IMR-90 (cell line): Measurements from ENCODE around the gene PLA2G4F. TPM values are rescaled to one million over a fixed set of nuclear protein-coding genes. Genes with fewer than 3 reads are reported as not detected.

Source experiments
- ATAC-seq: fragments of 200-7000 bp; cut with Tn5 transposase; 2 replicates; pipeline ENCODE4 v1.9.1; 2020; ENCODE audit warnings: low read depth, mild to moderate bottlenecking, moderate library complexity
- BruUV-seq: library from RNA; stranded (reverse); fragments of 400-500 nt; replicated peaks from 2 replicates; lab custom pipeline; 2021; lab: Mats Ljungman, UMichigan
- CTCF ChIA-PET: fragments of 300-600 bp; formaldehyde crosslinking; extraction: SDS; loops from one replicate; lab custom pipeline; 2021; ENCODE audit warnings: antibody characterized with exemption; lab: Yijun Ruan, JAX
- POLR2A ChIA-PET: fragments of 300-600 bp; sonication (Branson Sonifier 250); formaldehyde crosslinking; loops from one replicate; lab custom pipeline; 2022; ENCODE audit warnings: antibody characterized with exemption; ENCODE audit not compliant: unreplicated experiment; lab: Charles Lee
- DNase-seq: peaks from one replicate; pipeline ENCODE4 v3.0.0; 2013
- H2AFZ ChIP-seq: replicated peaks from 2 replicates; pipeline ENCODE3; 2013; ENCODE audit warnings: low read length, mild to moderate bottlenecking; ENCODE audit not compliant: poor library complexity
- H2AK5ac ChIP-seq: 2 replicates; pipeline ENCODE4 v1.6.1; 2013; ENCODE audit warnings: low read depth, low read length, inconsistent platforms
- H2AK9ac ChIP-seq: replicated peaks from 2 replicates; pipeline ENCODE3; 2013; ENCODE audit warnings: mild to moderate bottlenecking, low read depth, low read length, moderate library complexity; ENCODE audit not compliant: poor library complexity
- H2BK120ac ChIP-seq: 2 replicates; pipeline ENCODE4 v1.6.1; 2013; ENCODE audit warnings: low read depth, low read length, inconsistent platforms
- H2BK15ac ChIP-seq: 3 replicates; pipeline ENCODE4 v1.6.1; 2013; ENCODE audit warnings: low read depth, low read length, inconsistent platforms
- H2BK20ac ChIP-seq: 2 replicates; pipeline ENCODE4 v1.6.1; 2013; ENCODE audit warnings: low read depth, mild to moderate bottlenecking, inconsistent platforms, low read length, moderate library complexity
- H2BK5ac ChIP-seq: 2 replicates; pipeline ENCODE4 v1.6.1; 2013; ENCODE audit warnings: mild to moderate bottlenecking, low read depth, low read length, inconsistent platforms; ENCODE audit not compliant: poor library complexity, severe bottlenecking
- H3K14ac ChIP-seq: replicated peaks from 2 replicates; pipeline ENCODE4 v1.6.1; 2013; ENCODE audit warnings: low read depth, low read length, inconsistent platforms
- H3K18ac ChIP-seq: 2 replicates; pipeline ENCODE4 v1.6.1; 2013; ENCODE audit warnings: low read depth, low read length, control low read depth
- H3K23ac ChIP-seq: 2 replicates; pipeline ENCODE4 v1.6.1; 2013; ENCODE audit warnings: low read depth, low read length, inconsistent platforms
- H3K27ac ChIP-seq: 2 replicates; pipeline ENCODE4 v1.5.1; 2013; ENCODE audit warnings: mild to moderate bottlenecking, control low read depth, low read length; ENCODE audit not compliant: insufficient read depth
- H3K27me3 ChIP-seq: 2 replicates; pipeline ENCODE4 v1.6.1; 2013; ENCODE audit warnings: low read length; ENCODE audit not compliant: control insufficient read depth, insufficient read depth
- H3K36me3 ChIP-seq: 2 replicates; pipeline ENCODE4 v1.6.1; 2013; ENCODE audit warnings: low read length, mixed read lengths; ENCODE audit not compliant: control insufficient read depth, insufficient read depth
- H3K4ac ChIP-seq: 2 replicates; pipeline ENCODE4 v1.6.1; 2013; ENCODE audit warnings: low read depth, low read length, inconsistent platforms
- H3K4me1 ChIP-seq: 2 replicates; pipeline ENCODE4 v1.6.1; 2013; ENCODE audit warnings: low read length, mixed read lengths; ENCODE audit not compliant: control insufficient read depth, insufficient read depth
- H3K4me2 ChIP-seq: 2 replicates; pipeline ENCODE4 v1.6.1; 2013; ENCODE audit warnings: low read depth, mild to moderate bottlenecking, control low read depth, low read length, moderate library complexity
- H3K4me3 ChIP-seq: 2 replicates; pipeline ENCODE4 v1.5.1; 2013; ENCODE audit warnings: low read depth, mild to moderate bottlenecking, control low read depth, low read length, moderate library complexity; ENCODE audit not compliant: insufficient read depth
- H3K56ac ChIP-seq: 2 replicates; pipeline ENCODE4 v1.6.1; 2013; ENCODE audit warnings: low read length, inconsistent platforms; ENCODE audit not compliant: insufficient read depth; ENCODE audit errors: extremely low read depth
- H3K79me1 ChIP-seq, 2 experiments: 2 replicates each; pipeline ENCODE4 v1.6.1; 2013; ENCODE audit warnings: low read length in 2 of 2, inconsistent platforms in 1 of 2, low read depth in 1 of 2
- H3K9ac ChIP-seq: 2 replicates; pipeline ENCODE4 v1.6.1; 2013; ENCODE audit warnings: low read depth, low read length, control low read depth
- H3K9me1 ChIP-seq: 2 replicates; pipeline ENCODE4 v1.6.1; 2013; ENCODE audit warnings: low read length, inconsistent platforms; ENCODE audit not compliant: insufficient read depth
- H3K9me3 ChIP-seq: 2 replicates; pipeline ENCODE4 v1.6.1; 2013; ENCODE audit warnings: low read length; ENCODE audit not compliant: control insufficient read depth, insufficient read depth
- H4K20me1 ChIP-seq: 2 replicates; pipeline ENCODE4 v1.6.1; 2013; ENCODE audit warnings: low read length, inconsistent platforms; ENCODE audit not compliant: insufficient read depth
- H4K5ac ChIP-seq: 2 replicates; pipeline ENCODE4 v1.6.1; 2013; ENCODE audit warnings: mild to moderate bottlenecking, low read depth, low read length, control low read depth
- H4K8ac ChIP-seq, 2 experiments: 2 replicates each; pipeline ENCODE4 v1.6.1; 2013; ENCODE audit warnings: low read depth in 2 of 2, low read length in 2 of 2, control low read depth in 1 of 2, inconsistent platforms in 1 of 2
- H4K91ac ChIP-seq: 2 replicates; pipeline ENCODE4 v1.6.1; 2013; ENCODE audit warnings: low read depth, low read length, inconsistent platforms; ENCODE audit not compliant: insufficient read depth
- RFX5 ChIP-seq: IDR thresholded peaks from 2 replicates; pipeline ENCODE4 v1.8.0; 2012; ENCODE audit warnings: low read depth, mild to moderate bottlenecking, low read length, moderate library complexity
- WGBS, 2 experiments: methylation state at CpG; one replicate each; pipeline versions ENCODE4 v1.1.5 to v1.1.7; 2013; ENCODE audit warnings: missing lambda C conversion rate in 2 of 2; ENCODE audit not compliant: insufficient read length in 1 of 2; ENCODE audit errors: extremely low coverage in 2 of 2; 5-methylcytosine and 5-hydroxymethylcytosine counted together
- dilution Hi-C: fragments of 300-500 bp; cut with HindIII; formaldehyde crosslinking; loops from one replicate; pipeline ENCODE4 v1.14.3; 2018; ENCODE audit warnings: low sequenced_read_pairs; ENCODE audit not compliant: unreplicated experiment
- in situ Hi-C: fragments of 300-500 bp; cut with MboI; formaldehyde crosslinking; loops from 3 replicates; pipeline ENCODE4 v1.14.3; 2019; ENCODE audit warnings: low sequenced_read_pairs, inconsistent platforms, mixed read lengths
- intact Hi-C: fragments of 100-400 bp; cut with micrococcal nuclease; formaldehyde crosslinking; loops from 2 replicates; pipeline ENCODE4 v1.10.0; 2022
- polyA plus RNA-seq, 3 experiments: library from polyadenylated mRNA; depleted of rRNA; stranded (reverse); fragments of >200 nt; gene quantifications; 2 replicates each; pipeline ENCODE4 v1.2.3, GENCODE V29; 2012; ENCODE audit warnings: low replicate concordance in 1 of 3
- total RNA-seq: library from RNA; depleted of rRNA; stranded (reverse); fragments of >200 nt; gene quantifications from 2 replicates; pipeline ENCODE4 v1.2.3, GENCODE V29; 2012

PLA2G4F gene
- total and polyA plus RNA-seq, 2 of the 4 experiments (the other 2 are of a cell fraction) = not detected

DNA sequence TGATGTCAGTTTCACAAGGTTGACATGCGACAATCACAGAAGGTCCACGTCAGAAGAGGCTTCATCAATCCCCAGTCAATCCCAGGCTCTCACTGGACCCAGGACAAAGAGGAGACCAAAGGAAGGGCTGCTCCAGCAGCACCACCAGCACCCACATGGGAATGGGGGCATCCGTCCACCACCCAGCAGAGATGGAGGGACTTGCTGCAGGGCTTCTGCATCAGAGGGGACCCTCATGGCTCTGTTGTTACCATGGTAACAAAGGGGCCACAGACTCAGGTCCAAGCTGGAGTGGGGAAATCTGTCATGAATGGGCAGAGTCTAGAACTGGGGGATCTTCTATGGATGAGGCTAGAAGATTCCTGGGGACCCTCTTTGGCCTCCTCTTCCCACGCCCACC, 13.1 kb downstream of the PLA2G4F start:
- no peak overlapping the region for H2AFZ ChIP-seq
- peaks cover 67% of the 10 kb centered on the region for H3K27me3 ChIP-seq
- no peak overlapping the region for H3K14ac ChIP-seq
- no peaks in the 10 kb centered on the region for H3K9me1 ChIP-seq
- no peak for TF ChIP-seq RFX5
- H3K4ac ChIP-seq = no peak overlapping the region
- H2BK5ac ChIP-seq = no peak overlapping the region
- H3K4me3 ChIP-seq = no peak overlapping the region
- BruUV-seq = no TSS peak
- DNase-seq (no peak), ATAC-seq (no peak)
- no peak overlapping the region for H3K18ac ChIP-seq
- no peak overlapping the region for H2AK9ac ChIP-seq
- ChIA-PET CTCF (no interaction called here), POLR2A (no interaction called here)
- H3K9me3 ChIP-seq = peaks cover 3% of the 10 kb centered on the region; the same call in 1 of the 2 replicates
- no peak overlapping the region for H4K91ac ChIP-seq
- H4K20me1 ChIP-seq = no peaks in the 10 kb centered on the region; the same call in 1 of the 2 replicates
- H2AK5ac ChIP-seq = no peak overlapping the region
- H3K79me1 ChIP-seq = no peaks in the 10 kb centered on the region
- no peaks in the 10 kb centered on the region for H3K36me3 ChIP-seq
- no peak overlapping the region for H3K56ac ChIP-seq
- no peak overlapping the region for H3K4me2 ChIP-seq
- no peak overlapping the region for H2BK20ac ChIP-seq
- H4K8ac ChIP-seq = no peak overlapping the region
- WGBS, 2 experiments = no CpG with 5 or more reads among the region's 4 CpGs
- H2BK120ac ChIP-seq = no peak overlapping the region
- H3K27ac ChIP-seq = no peak overlapping the region
- H4K5ac ChIP-seq = no peak overlapping the region
- H3K23ac ChIP-seq = no peak overlapping the region
- H3K4me1 ChIP-seq = no peaks in the 10 kb centered on the region
- no peak overlapping the region for H2BK15ac ChIP-seq
- in situ Hi-C loops (no loop called here), intact Hi-C loops (no loop called here), dilution Hi-C loops (no loop called here)
- H3K9ac ChIP-seq = no peak overlapping the region
